ENCODE measurements around the gene OIP5.
A peak's percentile ranks its signal among the peaks of the same experiment; 100 is the strongest.
"Not testable (repeated sequence)": the region's sequence is repeated elsewhere in the genome, so short reads cannot be mapped to it uniquely, and the experiment has no call there.

The OIP5 gene

GRCh38 chr15:41301587-41301986, 30.8 kb downstream of the OIP5 start:
- no peak for FAIRE-seq

- not testable (repeated sequence) for FAIRE-seq
Observed at GRCh38 chr15:41301139-41301538, 31.3 kb downstream of the OIP5 start.

- FAIRE-seq = no peak
Observed at GRCh38 chr15:41292521-41292920, 39.9 kb downstream of the OIP5 start.

GRCh38 chr15:41291065-41291631, 41.2 kb downstream of the OIP5 start:
- no peak for FAIRE-seq

- no peak for FAIRE-seq
Observed at GRCh38 chr15:41289953-41290352, 42.4 kb downstream of the OIP5 start.

GRCh38 chr15:41288464-41288863, 43.9 kb downstream of the OIP5 start:
- FAIRE-seq = no peak

GRCh38 chr15:41286665-41287333, 45.6 kb downstream of the OIP5 start:
- no peak for FAIRE-seq

- FAIRE-seq = no peak
Observed at GRCh38 chr15:41285285-41285684, 47.1 kb downstream of the OIP5 start.

- no peak for FAIRE-seq
Observed at GRCh38 chr15:41284427-41285177, 47.8 kb downstream of the OIP5 start.

GRCh38 chr15:41283653-41284426, 48.6 kb downstream of the OIP5 start:
- peak; percentile 90 for FAIRE-seq

GRCh38 chr15:41282980-41283652, 49.3 kb downstream of the OIP5 start:
- not testable (repeated sequence) for FAIRE-seq

GRCh38 chr15:41282436-41282835, 50.0 kb downstream of the OIP5 start:
- FAIRE-seq = not testable (repeated sequence)

- no peak for FAIRE-seq
Observed at GRCh38 chr15:41281236-41281635, 51.2 kb downstream of the OIP5 start.

GRCh38 chr15:41279535-41280283, 52.7 kb downstream of the OIP5 start:
- FAIRE-seq = no peak

- no peak for FAIRE-seq
Observed at GRCh38 chr15:41278319-41278718, 54.1 kb downstream of the OIP5 start.

- FAIRE-seq = no peak
Observed at GRCh38 chr15:41276831-41277230, 55.6 kb downstream of the OIP5 start.

- no peak for FAIRE-seq
Observed at GRCh38 chr15:41269887-41270286, 62.5 kb downstream of the OIP5 start.

GRCh38 chr15:41263891-41264351, 68.5 kb downstream of the OIP5 start:
- FAIRE-seq = no peak

- FAIRE-seq = no peak
Observed at GRCh38 chr15:41262571-41262970, 69.8 kb downstream of the OIP5 start.

- not testable (repeated sequence) for FAIRE-seq
Observed at GRCh38 chr15:41260924-41261323, 71.5 kb downstream of the OIP5 start.

GRCh38 chr15:41259546-41260189, 72.7 kb downstream of the OIP5 start:
- no peak for FAIRE-seq
